D721Med (cell line): Measurements from ENCODE around the gene HEXA.
A peak's percentile ranks its signal among the peaks of the same experiment; 100 is the strongest.
"Not testable (repeated sequence)": the region's sequence is repeated elsewhere in the genome, so short reads cannot be mapped to it uniquely, and the experiment has no call there.

Source experiments
- DNase-seq: peaks from one replicate; pipeline ENCODE4 v3.0.0; 2011; ENCODE audit warnings: low spot score; ENCODE audit not compliant: insufficient read length
- FAIRE-seq: peaks from 2 replicates; lab custom pipeline; 2011; peaks lifted over from hg19 to GRCh38; lab: Jason Lieb, UNC
- CTCF ChIP-seq: IDR thresholded peaks from 2 replicates; pipeline ENCODE4 v1.5.1; 2012; ENCODE audit warnings: mild to moderate bottlenecking, control low read depth; ENCODE audit not compliant: insufficient read depth; ENCODE audit errors: missing control alignments

Gene HEXA

GRCh38 chr15:72375846-72376581, at the start of gene HEXA:
Gene HEXA (minus strand): TSS chr15:72376014. CDS start chr15:72375972, 42 bp downstream.
- no peak for TF ChIP-seq CTCF
- DNase-seq (peak; percentile 88), FAIRE-seq (no peak)

GRCh38 chr15:72423256-72423655, 47.4 kb upstream of the HEXA start:
- DNase-seq = no peak
- no peak for TF ChIP-seq CTCF
- FAIRE-seq = no peak

GRCh38 chr15:72421484-72421883, 45.7 kb upstream of the HEXA start:
- FAIRE-seq = no peak
- DNase-seq = no peak
- TF ChIP-seq CTCF = no peak

- FAIRE-seq = no peak
Measured at GRCh38 chr15:72420576-72420975, 44.8 kb upstream of the HEXA start.

GRCh38 chr15:72419768-72420167, 44.0 kb upstream of the HEXA start:
- FAIRE-seq, DNase-seq: not testable (repeated sequence)

More at GRCh38 chr15:72420576-72420975, 44.8 kb upstream of the HEXA start:
- TF ChIP-seq CTCF = no peak
- DNase-seq = no peak

GRCh38 chr15:72415304-72415703, 39.5 kb upstream of the HEXA start:
- TF ChIP-seq CTCF = no peak
- FAIRE-seq = no peak
- DNase-seq = no peak

GRCh38 chr15:72413337-72413736, 37.5 kb upstream of the HEXA start:
- DNase-seq = not testable (repeated sequence)

GRCh38 chr15:72411544-72411943, 35.7 kb upstream of the HEXA start:
- FAIRE-seq = no peak
- DNase-seq = no peak
- no peak for TF ChIP-seq CTCF

More at GRCh38 chr15:72413337-72413736, 37.5 kb upstream of the HEXA start:
- FAIRE-seq = not testable (repeated sequence)
